Measurements from ENCODE around the gene PKN1. TPM values are rescaled to one million over a fixed set of nuclear protein-coding genes. Genes with fewer than 3 reads are reported as not detected.

Gene PKN1
- total RNA-seq, 1 donor from 2014 or later = 153 TPM

DNA sequence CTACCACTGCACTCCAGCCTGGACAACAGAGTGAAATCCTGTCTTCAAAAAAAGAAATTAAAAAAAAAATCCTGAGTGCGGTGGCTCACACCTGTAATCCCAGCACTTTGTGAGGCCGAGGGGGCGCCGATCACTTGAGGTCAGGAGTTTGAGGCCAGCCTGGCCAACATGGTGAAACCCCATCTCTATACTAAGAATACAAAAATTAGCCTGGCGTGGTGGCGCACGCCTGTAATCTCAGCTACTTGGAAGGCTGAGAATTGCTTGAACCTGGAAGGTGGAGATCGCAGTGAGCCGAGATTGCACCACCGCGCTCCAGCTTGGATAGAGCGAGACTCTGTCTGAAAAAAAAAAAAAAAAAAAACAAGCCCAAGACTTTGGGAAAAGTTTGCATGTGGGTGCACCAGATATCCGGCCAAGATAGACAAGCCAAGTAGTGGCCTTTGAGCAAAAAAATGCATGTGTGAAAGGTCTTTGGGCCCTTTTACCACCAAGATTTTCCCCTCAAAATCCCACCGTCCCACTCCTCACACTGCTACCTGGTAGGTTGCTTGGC is 79.4 kb downstream of the PKN1 start:
- H3K4me3 ChIP-seq (ENCODE audit: low read depth, low read length) = no peak overlapping the region
- TF ChIP-seq, protein P1, sequence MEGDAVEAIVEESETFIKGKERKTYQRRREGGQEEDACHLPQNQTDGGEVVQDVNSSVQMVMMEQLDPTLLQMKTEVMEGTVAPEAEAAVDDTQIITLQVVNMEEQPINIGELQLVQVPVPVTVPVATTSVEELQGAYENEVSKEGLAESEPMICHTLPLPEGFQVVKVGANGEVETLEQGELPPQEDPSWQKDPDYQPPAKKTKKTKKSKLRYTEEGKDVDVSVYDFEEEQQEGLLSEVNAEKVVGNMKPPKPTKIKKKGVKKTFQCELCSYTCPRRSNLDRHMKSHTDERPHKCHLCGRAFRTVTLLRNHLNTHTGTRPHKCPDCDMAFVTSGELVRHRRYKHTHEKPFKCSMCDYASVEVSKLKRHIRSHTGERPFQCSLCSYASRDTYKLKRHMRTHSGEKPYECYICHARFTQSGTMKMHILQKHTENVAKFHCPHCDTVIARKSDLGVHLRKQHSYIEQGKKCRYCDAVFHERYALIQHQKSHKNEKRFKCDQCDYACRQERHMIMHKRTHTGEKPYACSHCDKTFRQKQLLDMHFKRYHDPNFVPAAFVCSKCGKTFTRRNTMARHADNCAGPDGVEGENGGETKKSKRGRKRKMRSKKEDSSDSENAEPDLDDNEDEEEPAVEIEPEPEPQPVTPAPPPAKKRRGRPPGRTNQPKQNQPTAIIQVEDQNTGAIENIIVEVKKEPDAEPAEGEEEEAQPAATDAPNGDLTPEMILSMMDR (conservative IDR thresholded peaks at IDR 0.05; ENCODE audit: low read depth, low read length) = no peak
- DNase-seq (ENCODE audit: low read depth) = no peak

DNA sequence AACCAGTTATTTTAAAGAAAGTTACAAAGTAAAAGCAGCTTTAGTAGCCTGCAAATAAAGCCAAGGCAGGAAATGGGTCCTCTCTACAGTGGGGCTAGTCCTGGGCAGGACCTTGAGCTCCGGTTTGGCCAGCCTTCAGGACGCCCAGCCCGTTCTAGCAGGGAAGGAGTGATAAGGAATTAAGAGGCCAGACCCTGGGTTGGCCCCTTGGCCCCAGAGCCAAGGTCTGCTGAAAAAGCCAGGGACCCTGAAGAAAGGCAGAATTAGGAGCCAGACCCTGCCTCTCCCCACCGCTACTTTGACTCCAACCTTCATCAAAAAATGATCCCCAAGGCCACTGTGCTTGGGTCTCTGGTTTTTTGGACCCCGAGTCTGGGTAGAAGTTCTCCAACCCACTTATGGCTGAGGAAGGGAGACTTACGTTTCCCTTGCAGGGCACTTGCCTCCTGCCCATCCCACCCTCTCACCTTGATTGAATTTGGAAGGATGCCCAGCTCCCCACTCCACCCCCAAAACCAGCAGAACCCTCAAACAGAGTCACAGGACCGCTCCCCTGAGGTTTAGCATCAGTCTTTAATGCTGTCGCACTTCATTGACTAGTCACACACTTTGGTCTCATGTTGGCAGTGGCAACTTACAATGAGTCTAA is 81.2 kb downstream of the PKN1 start:
- TF ChIP-seq, protein P1 (conservative IDR thresholded peaks at IDR 0.05; ENCODE audit: low read depth, low read length) = no peak
- DNase-seq (ENCODE audit: low read depth) = no peak
- H3K4me3 ChIP-seq (ENCODE audit: low read depth, low read length) = no peak overlapping the region

DNA sequence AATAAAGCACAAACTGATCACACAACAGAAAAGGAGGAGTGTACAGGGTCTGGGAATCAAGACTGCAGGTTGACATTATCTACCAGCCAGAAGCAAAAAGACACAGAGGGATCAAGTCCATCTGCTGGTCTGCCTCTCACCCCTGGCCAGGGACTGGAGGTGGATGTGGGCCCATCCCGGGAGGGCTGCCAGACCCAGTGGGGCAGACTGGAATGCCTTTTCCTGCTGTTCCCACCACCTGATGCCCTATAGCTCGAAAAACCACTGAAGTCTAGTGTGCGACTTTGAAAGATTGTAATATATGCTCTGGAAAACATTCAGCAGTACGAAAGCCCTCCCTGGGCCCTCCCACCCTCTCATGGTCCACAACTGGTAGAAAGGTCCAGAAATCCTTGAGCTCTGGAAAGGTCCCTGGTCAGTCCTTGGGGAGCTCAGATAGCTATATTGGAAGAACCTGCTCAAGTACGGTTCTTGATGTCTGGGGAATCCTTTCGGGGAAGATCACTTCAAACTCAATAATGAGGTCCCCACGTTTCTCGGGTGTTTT is 82.5 kb downstream of the PKN1 start:
- TF ChIP-seq, protein P1 (conservative IDR thresholded peaks at IDR 0.05; ENCODE audit: low read depth, low read length) = no peak
- H3K4me3 ChIP-seq (ENCODE audit: low read depth, low read length) = peak overlapping the region; percentile 82

DNA sequence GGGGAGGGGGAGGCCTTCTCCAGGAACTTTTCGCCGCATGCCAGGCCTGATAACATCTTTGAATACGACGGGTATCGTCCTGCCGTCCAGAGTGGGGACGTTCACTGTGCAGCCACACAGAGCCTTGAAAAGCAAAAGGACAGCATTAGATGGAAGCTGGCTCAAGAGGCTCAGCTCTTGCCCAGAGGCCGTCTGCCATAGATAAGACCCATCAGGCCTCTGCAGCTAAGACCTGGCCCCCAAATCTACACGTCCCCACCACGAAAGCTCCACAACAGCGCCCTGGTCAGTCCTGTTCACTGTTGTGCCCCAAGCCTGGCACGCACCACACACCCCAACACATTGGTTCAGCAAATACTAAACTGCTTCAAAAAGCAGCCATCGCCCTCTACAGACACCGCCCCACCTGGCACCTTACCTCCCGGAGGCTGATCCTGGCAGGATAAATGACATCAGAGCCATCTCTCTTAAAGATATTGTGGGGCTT is 83.0 kb downstream of the PKN1 start:
- TF ChIP-seq, protein P1 (conservative IDR thresholded peaks at IDR 0.05; ENCODE audit: low read depth, low read length) = peak; percentile 17
- no peak for DNase-seq (ENCODE audit: low read depth)
- peak overlapping the region; percentile 82 for H3K4me3 ChIP-seq (ENCODE audit: low read depth, low read length)

More for the DNA sequence above, 82.5 kb downstream of the PKN1 start:
- DNase-seq (ENCODE audit: low read depth) = no peak

DNA sequence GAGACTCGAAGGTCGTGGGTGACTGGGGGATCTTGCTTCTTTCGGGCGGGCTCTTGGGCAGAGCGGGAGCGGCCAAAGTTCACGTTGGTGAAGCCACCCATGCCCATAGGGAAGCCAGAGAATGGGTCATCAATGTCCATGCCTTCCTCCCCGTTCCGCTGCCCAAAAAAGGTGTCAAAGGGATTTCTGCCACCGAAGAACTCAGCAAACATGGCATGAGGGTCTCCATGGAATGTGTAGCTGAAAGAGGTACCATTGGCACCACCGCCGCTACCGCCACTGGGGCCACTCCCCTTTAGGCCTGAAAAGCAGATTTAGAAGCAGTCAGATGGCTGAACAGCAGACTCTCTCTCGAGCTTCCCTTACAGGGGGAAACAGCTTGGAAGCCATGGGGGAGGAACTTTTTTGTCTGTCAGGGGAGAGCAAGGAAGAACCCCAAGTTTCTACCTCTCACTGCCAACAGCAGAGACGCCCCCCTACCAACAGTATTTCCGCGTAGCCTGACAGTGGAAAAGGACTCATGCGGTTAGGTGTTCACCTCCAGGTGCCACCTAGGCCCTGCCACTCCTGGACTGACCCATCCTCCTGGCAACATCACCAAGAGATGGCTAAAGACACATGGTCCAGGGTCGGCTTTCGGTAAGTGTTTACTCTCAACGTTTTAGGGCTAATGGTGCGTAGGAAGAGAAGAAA is 83.8 kb downstream of the PKN1 start:
- H3K4me3 ChIP-seq (ENCODE audit: low read depth, low read length) = peak overlapping the region; percentile 82
- TF ChIP-seq, protein P1 (conservative IDR thresholded peaks at IDR 0.05; ENCODE audit: low read depth, low read length) = no peak
- DNase-seq (ENCODE audit: low read depth) = no peak

DNA sequence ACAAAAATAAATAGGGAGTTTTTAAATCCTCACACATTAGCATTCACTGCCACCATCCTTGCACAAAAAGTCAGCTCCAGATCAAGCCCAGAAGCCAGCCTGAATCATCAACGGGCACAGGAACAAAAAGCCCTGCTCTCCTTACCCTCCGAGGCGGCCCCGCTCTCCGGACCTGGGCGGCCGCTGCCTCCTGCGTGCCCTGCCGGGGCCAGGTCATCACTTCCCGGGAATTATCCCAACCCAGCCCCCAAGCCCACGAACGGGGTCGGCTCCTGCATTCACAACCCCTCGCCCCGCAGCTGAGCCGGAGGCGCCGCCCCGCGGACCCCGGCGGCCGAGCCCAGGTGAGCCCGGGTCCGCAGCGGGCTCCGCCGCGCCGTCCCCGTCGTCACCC is 84.3 kb downstream of the PKN1 start:
- TF ChIP-seq, protein P1 (conservative IDR thresholded peaks at IDR 0.05; ENCODE audit: low read depth, low read length) = no peak
- peak overlapping the region; percentile 82 for H3K4me3 ChIP-seq (ENCODE audit: low read depth, low read length)
- DNase-seq (ENCODE audit: low read depth) = no peak
